GOT3 (cell line): ENCODE data around the gene TLE4.

Source experiments
- DNase-seq: peaks from one replicate; lab custom pipeline; 2025; ENCODE audit warnings: mixed read lengths; lab: John Stamatoyannopoulos, UW

TLE4 gene

GRCh38 chr9:79692857-79693571 is 121.2 kb downstream of the TLE4 start:
- no peak for DNase-seq

GRCh38 chr9:79693750-79694149 is 122.0 kb downstream of the TLE4 start:
- no peak for DNase-seq

- DNase-seq, result no peak
These were observed 122.4 kb downstream of the TLE4 start for GRCh38 chr9:79694208-79694607.

GRCh38 chr9:79694676-79695400 is 123.1 kb downstream of the TLE4 start:
- no peak for DNase-seq

GRCh38 chr9:79695531-79696175 is 123.9 kb downstream of the TLE4 start:
- DNase-seq, result no peak

- no peak for DNase-seq
These were observed 127.2 kb downstream of the TLE4 start for GRCh38 chr9:79698967-79699366.

GRCh38 chr9:79699479-79699878 is 127.7 kb downstream of the TLE4 start:
- DNase-seq, result no peak

- no peak for DNase-seq
These were observed 129.0 kb downstream of the TLE4 start for GRCh38 chr9:79700607-79701360.

- DNase-seq, result no peak
These were observed 129.9 kb downstream of the TLE4 start for GRCh38 chr9:79701651-79702050.

- no peak for DNase-seq
These were observed 133.9 kb downstream of the TLE4 start for GRCh38 chr9:79705704-79706103.

GRCh38 chr9:79706512-79706911 is 134.7 kb downstream of the TLE4 start:
- DNase-seq, result no peak

GRCh38 chr9:79707589-79707988 is 135.8 kb downstream of the TLE4 start:
- DNase-seq, result no peak

GRCh38 chr9:79708541-79708940 is 136.8 kb downstream of the TLE4 start:
- DNase-seq, result no peak

GRCh38 chr9:79709743-79710674 is 138.2 kb downstream of the TLE4 start:
- DNase-seq, result no peak

- no peak for DNase-seq
These were observed 140.1 kb downstream of the TLE4 start for GRCh38 chr9:79711874-79712273.

- DNase-seq, result no peak
These were observed 147.3 kb downstream of the TLE4 start for GRCh38 chr9:79719021-79719420.

- no peak for DNase-seq
These were observed 148.2 kb downstream of the TLE4 start for GRCh38 chr9:79719989-79720388.

GRCh38 chr9:79731171-79731890 is 159.6 kb downstream of the TLE4 start:
- no peak for DNase-seq

GRCh38 chr9:79735023-79735779 is 163.4 kb downstream of the TLE4 start:
- DNase-seq, result no peak

- DNase-seq, result no peak
These were observed 164.3 kb downstream of the TLE4 start for GRCh38 chr9:79736051-79736450.
